Karpas-422 (cell line): Measurements from ENCODE around the gene PNLIP. TPM values are rescaled to one million over a fixed set of nuclear protein-coding genes. Genes with fewer than 3 reads are reported as not detected.

Experiments
- DNase-seq: peaks from one replicate; pipeline ENCODE4 v3.0.0-alpha.2; 2015
- H2AFZ ChIP-seq: fragments of 200-600 bp; sonication (generic); 2 replicates; pipeline ENCODE4 v1.6.1; 2014; ENCODE audit warnings: antibody characterized with exemption, low read length, mixed read lengths
- H3K27ac ChIP-seq: fragments of 200-600 bp; sonication (generic); 2 replicates; pipeline ENCODE4 v1.5.1; 2014; ENCODE audit warnings: mild to moderate bottlenecking, low read length, moderate library complexity
- H3K27me3 ChIP-seq: fragments of 200-600 bp; sonication (generic); 2 replicates; pipeline ENCODE4 v1.6.1; 2014; ENCODE audit warnings: low read length, mixed read lengths
- H3K36me3 ChIP-seq: fragments of 200-600 bp; sonication (generic); 2 replicates; pipeline ENCODE4 v1.6.1; 2014; ENCODE audit warnings: low read length, mixed read lengths; ENCODE audit not compliant: insufficient read depth
- H3K4me1 ChIP-seq: fragments of 200-600 bp; sonication (generic); 2 replicates; pipeline ENCODE4 v1.6.1; 2014; ENCODE audit warnings: mild to moderate bottlenecking, low read length, mixed read lengths
- H3K4me2 ChIP-seq: fragments of 200-600 bp; sonication (generic); 2 replicates; pipeline ENCODE4 v1.6.1; 2014; ENCODE audit warnings: low read length, low read depth, mild to moderate bottlenecking; ENCODE audit not compliant: poor library complexity, severe bottlenecking
- H3K4me3 ChIP-seq: fragments of 200-600 bp; sonication (generic); 2 replicates; pipeline ENCODE4 v1.5.1; 2014; ENCODE audit warnings: mild to moderate bottlenecking, antibody characterized with exemption, low read length, mixed read lengths
- H3K79me2 ChIP-seq: fragments of 200-600 bp; sonication (generic); 2 replicates; pipeline ENCODE4 v1.6.1; 2014; ENCODE audit warnings: mild to moderate bottlenecking, low read length, mixed read lengths
- H3K9ac ChIP-seq: fragments of 200-600 bp; sonication (generic); 2 replicates; pipeline ENCODE4 v1.6.0; 2014; ENCODE audit warnings: low read length
- H3K9me2 ChIP-seq: fragments of 200-600 bp; sonication (generic), shearing (Covaris generic); replicated peaks from 2 replicates; pipeline ENCODE4 v1.6.0; 2014; ENCODE audit warnings: mild to moderate bottlenecking, low read length, moderate library complexity; ENCODE audit not compliant: insufficient read depth
- H3K9me3 ChIP-seq: fragments of 300-700, 200-600 bp; sonication (generic); 2 replicates; pipeline ENCODE4 v1.6.1; 2014; ENCODE audit warnings: low read length, mixed read lengths
- H4K20me1 ChIP-seq: fragments of 200-600 bp; sonication (generic); 2 replicates; pipeline ENCODE4 v1.6.1; 2014; ENCODE audit warnings: mild to moderate bottlenecking, antibody characterized with exemption, low read length, low read depth; ENCODE audit not compliant: insufficient read depth
- total RNA-seq: library from RNA; depleted of rRNA; stranded (reverse); fragments of >200 nt; shearing (Covaris generic); gene quantifications from 2 replicates; pipeline ENCODE4 v1.2.3, GENCODE V29; 2014; ENCODE audit warnings: low replicate concordance

PNLIP gene
- total RNA-seq, 1 experiment from 2014 or later: not detected

DNA sequence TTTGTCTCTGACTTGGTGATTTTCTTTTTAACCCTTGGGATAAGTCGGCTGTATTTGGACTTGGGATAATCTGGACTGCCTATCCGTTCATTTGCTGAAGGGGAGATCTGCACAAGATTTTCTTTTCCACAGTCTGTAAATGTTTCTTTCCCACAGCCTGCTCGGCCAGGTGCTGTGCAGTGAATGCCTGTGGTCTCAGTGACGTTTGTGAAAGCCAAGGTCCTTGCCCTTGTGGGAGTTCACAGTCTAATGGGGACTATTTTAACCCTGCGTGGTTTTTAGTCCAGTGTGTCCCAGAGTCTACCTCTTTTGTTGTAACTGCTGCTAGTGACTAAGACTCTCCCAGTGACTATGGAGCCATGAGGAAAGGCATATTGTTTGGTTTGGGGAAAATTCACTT lies 8.9 kb downstream of the PNLIP start:
- no peak overlapping the region for H3K4me2 ChIP-seq
- H3K27ac ChIP-seq: no peak overlapping the region
- H3K9me3 ChIP-seq: no peaks in the 10 kb centered on the region
- no peaks in the 10 kb centered on the region for H3K4me1 ChIP-seq
- no peak for DNase-seq
- H3K9ac ChIP-seq: no peak overlapping the region
- H3K79me2 ChIP-seq: no peaks in the 10 kb centered on the region
- H3K9me2 ChIP-seq: no peaks in the 10 kb centered on the region; the same call in 1 of the 2 replicates
- H2AFZ ChIP-seq: no peak overlapping the region
- no peaks in the 10 kb centered on the region for H4K20me1 ChIP-seq
- H3K4me3 ChIP-seq: no peak overlapping the region
- no peaks in the 10 kb centered on the region for H3K27me3 ChIP-seq
- H3K36me3 ChIP-seq: no peaks in the 10 kb centered on the region

- no peaks in the 10 kb centered on the region for H4K20me1 ChIP-seq
- no peaks in the 10 kb centered on the region for H3K4me1 ChIP-seq
- no peak for DNase-seq
- H2AFZ ChIP-seq: no peak overlapping the region
- H3K36me3 ChIP-seq: no peaks in the 10 kb centered on the region
- no peak overlapping the region for H3K9ac ChIP-seq
- H3K27ac ChIP-seq: no peak overlapping the region
- no peaks in the 10 kb centered on the region; the same call in 1 of the 2 replicates for H3K9me2 ChIP-seq
- no peaks in the 10 kb centered on the region for H3K27me3 ChIP-seq
- no peaks in the 10 kb centered on the region for H3K9me3 ChIP-seq
- no peaks in the 10 kb centered on the region for H3K79me2 ChIP-seq
- H3K4me3 ChIP-seq: no peak overlapping the region
- no peak overlapping the region for H3K4me2 ChIP-seq
These were observed 10.1 kb downstream of the PNLIP start for GRCh38 chr10:116555880-116556279.

- H2AFZ ChIP-seq: no peak overlapping the region
- no peaks in the 10 kb centered on the region; the same call in 1 of the 2 replicates for H3K9me2 ChIP-seq
- H3K79me2 ChIP-seq: no peaks in the 10 kb centered on the region
- H3K27me3 ChIP-seq: no peaks in the 10 kb centered on the region
- no peaks in the 10 kb centered on the region for H3K4me1 ChIP-seq
- no peaks in the 10 kb centered on the region for H4K20me1 ChIP-seq
- H3K9ac ChIP-seq: no peak overlapping the region
- H3K4me2 ChIP-seq: no peak overlapping the region
- no peak for DNase-seq
- H3K27ac ChIP-seq: no peak overlapping the region
- no peaks in the 10 kb centered on the region for H3K36me3 ChIP-seq
- no peaks in the 10 kb centered on the region for H3K9me3 ChIP-seq
- no peak overlapping the region for H3K4me3 ChIP-seq
These were observed 11.7 kb downstream of the PNLIP start for GRCh38 chr10:116557305-116557880.

- H2AFZ ChIP-seq: no peak overlapping the region
- no peak overlapping the region for H3K4me2 ChIP-seq
- H3K27me3 ChIP-seq: no peaks in the 10 kb centered on the region
- no peaks in the 10 kb centered on the region for H3K9me2 ChIP-seq
- H3K4me3 ChIP-seq: no peak overlapping the region
- no peak overlapping the region for H3K9ac ChIP-seq
- no peaks in the 10 kb centered on the region for H3K4me1 ChIP-seq
- H3K79me2 ChIP-seq: no peaks in the 10 kb centered on the region
- no peaks in the 10 kb centered on the region for H3K9me3 ChIP-seq
- DNase-seq: no peak
- H3K36me3 ChIP-seq: no peaks in the 10 kb centered on the region
- H3K27ac ChIP-seq: no peak overlapping the region
- no peaks in the 10 kb centered on the region for H4K20me1 ChIP-seq
These were observed 19.8 kb downstream of the PNLIP start for GRCh38 chr10:116565534-116565933.

DNA sequence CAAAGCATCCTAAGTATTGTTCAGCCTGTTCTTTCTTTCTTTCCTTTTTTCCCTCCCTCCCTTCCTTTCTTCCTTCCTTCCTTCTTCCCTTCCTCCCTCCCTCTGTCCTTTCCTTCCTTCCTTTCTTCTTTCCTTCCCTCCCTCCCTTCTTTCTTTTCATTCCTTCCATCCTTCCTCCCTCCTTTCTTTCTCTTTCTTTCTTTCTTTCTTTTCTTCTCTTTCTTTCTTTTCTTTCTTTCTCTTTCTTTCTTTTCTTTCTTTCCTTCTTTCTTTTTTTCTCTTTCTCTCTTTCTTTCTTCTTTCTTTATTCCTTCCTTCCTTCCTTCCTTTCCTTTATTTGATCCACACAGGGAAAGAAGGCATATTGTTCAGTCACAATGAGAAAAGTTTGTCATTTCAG lies 21.2 kb downstream of the PNLIP start:
- Histone ChIP-seq H3K9me3 (no peaks in the 10 kb centered on the region), H3K4me2 (no peak overlapping the region), H3K4me1 (no peaks in the 10 kb centered on the region), H3K36me3 (no peaks in the 10 kb centered on the region), H4K20me1 (no peaks in the 10 kb centered on the region), H3K27ac (no peak overlapping the region), H3K4me3 (no peak overlapping the region), H3K27me3 (no peaks in the 10 kb centered on the region), H3K9me2 (no peaks in the 10 kb centered on the region), H3K9ac (no peak overlapping the region), H2AFZ (no peak overlapping the region), H3K79me2 (no peaks in the 10 kb centered on the region)
- no peak for DNase-seq

DNA sequence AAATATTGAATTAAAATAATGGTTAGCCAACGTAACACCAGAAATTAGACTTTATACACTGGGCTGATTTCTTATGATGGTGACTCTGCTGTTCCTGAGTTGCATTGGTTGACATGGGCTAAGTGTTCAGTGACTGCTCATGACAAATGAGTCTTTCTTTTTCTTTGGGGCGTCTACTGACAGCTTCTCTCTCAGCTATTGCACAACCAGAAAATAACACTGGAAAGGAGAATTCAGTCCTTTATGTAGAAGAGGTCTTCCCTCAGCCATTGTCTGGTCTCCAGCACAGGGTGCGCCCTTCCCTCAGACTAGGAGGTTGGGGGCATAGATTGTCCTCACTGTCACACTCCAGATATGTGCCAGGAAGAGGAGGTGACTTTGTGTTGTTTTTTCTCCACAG lies 21.6 kb downstream of the PNLIP start:
- Histone ChIP-seq H3K9me2 (no peaks in the 10 kb centered on the region), H3K27me3 (no peaks in the 10 kb centered on the region), H3K36me3 (no peaks in the 10 kb centered on the region), H3K27ac (no peak overlapping the region), H4K20me1 (no peaks in the 10 kb centered on the region), H3K4me2 (no peak overlapping the region), H3K79me2 (no peaks in the 10 kb centered on the region), H3K9me3 (no peaks in the 10 kb centered on the region), H3K9ac (no peak overlapping the region), H2AFZ (no peak overlapping the region), H3K4me3 (no peak overlapping the region), H3K4me1 (no peaks in the 10 kb centered on the region)
- no peak for DNase-seq

DNA sequence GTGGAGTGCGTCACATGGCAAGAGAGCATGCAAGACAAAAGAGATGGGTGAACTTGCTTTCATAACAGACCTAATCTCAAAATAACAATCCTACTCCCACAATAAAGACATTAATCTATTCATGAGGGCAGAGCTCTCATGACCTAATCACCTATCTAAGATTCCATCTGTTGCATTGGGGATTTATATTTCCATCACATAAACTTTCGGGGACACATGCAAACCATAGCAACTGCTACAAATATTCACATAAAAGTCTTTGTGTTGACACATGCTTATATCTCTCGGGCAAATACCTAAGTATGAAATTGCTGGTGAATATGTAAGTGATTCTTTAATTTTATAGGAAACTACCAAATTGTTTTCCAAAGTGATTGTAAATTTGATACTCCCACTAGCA lies 29.1 kb downstream of the PNLIP start:
- Histone ChIP-seq H3K79me2 (no peaks in the 10 kb centered on the region), H3K9me3 (no peaks in the 10 kb centered on the region), H3K4me3 (no peak overlapping the region), H3K9me2 (no peaks in the 10 kb centered on the region), H3K9ac (no peak overlapping the region), H3K4me2 (no peak overlapping the region), H3K36me3 (no peaks in the 10 kb centered on the region), H3K27me3 (no peaks in the 10 kb centered on the region), H3K27ac (no peak overlapping the region), H3K4me1 (no peaks in the 10 kb centered on the region), H2AFZ (no peak overlapping the region), H4K20me1 (no peaks in the 10 kb centered on the region)
- no peak for DNase-seq

- H3K27ac ChIP-seq: no peak overlapping the region
- no peaks in the 10 kb centered on the region for H3K4me1 ChIP-seq
- no peaks in the 10 kb centered on the region for H3K27me3 ChIP-seq
- H4K20me1 ChIP-seq: no peaks in the 10 kb centered on the region
- DNase-seq: no peak
- H3K9ac ChIP-seq: no peak overlapping the region
- H3K36me3 ChIP-seq: no peaks in the 10 kb centered on the region
- H3K4me3 ChIP-seq: no peak overlapping the region
- no peak overlapping the region for H3K4me2 ChIP-seq
- H3K9me3 ChIP-seq: no peaks in the 10 kb centered on the region
- no peak overlapping the region for H2AFZ ChIP-seq
- no peaks in the 10 kb centered on the region for H3K79me2 ChIP-seq
- H3K9me2 ChIP-seq: no peaks in the 10 kb centered on the region
These were observed 42.3 kb downstream of the PNLIP start for GRCh38 chr10:116587878-116588591.
